PC-3 (cell line): ENCODE measurements around the gene TLE6.

Experiments
- CTCF ChIP-seq: fragments of 300-600 bp; sonication (generic); conservative IDR thresholded peaks from 2 replicates; pipeline ENCODE4 v1.5.1; 2017; ENCODE audit warnings: antibody characterized with exemption, low read depth, mild to moderate bottlenecking, low read length
- EZH2phosphoT487 ChIP-seq: fragments of 300-600 bp; sonication (generic); IDR thresholded peaks from 2 replicates; pipeline ENCODE4 v1.6.1; 2018; ENCODE audit warnings: mild to moderate bottlenecking, antibody characterized with exemption, low read length, borderline replicate concordance

GRCh38 chr19:3015126-3016057, 38.0 kb downstream of the TLE6 start:
- TF ChIP-seq CTCF (no peak), EZH2phosphoT487 (no peak)
